ENCODE results near the gene SUGCT. TPM values are rescaled to one million over a fixed set of nuclear protein-coding genes. Genes with fewer than 3 reads are reported as not detected.
A peak's percentile ranks its signal among the peaks of the same experiment; 100 is the strongest.

SUGCT gene
- total RNA-seq, 2 donors from 2014 or later, result 3.3 to 15.2 TPM

DNA sequence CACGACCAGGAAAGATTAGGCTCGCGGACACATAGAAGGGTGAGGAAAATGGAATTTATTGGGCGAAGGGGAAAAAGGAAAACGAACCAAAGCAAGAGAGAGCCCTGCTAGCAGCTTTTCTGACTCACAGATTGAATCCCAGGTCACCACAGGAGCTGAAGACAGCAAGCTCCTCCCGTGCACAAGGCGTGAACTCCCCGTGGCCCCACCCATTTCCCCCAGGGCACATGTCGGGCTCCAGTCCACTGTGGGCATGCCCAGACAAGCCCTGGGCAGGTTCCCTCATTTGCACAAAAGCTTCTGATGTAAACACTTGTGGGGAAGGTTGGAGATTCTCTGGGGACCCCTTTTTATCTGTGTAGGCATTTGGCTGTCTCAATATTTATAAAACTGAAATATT is 582.4 kb downstream of the SUGCT start:
- Histone ChIP-seq H3K36me3 (no peaks in the 10 kb centered on the region), H3K4me3 (peak overlapping the region; percentile 48), H3K27me3 (replicated peaks; ENCODE audit: insufficient read depth) (no peaks in the 10 kb centered on the region), H3K27ac (peak overlapping the region; percentile 58 to 84), H3K9me3 (no peaks in the 10 kb centered on the region), H3K4me1 (ENCODE audit: control insufficient read depth in 1 of 2, low read depth in 2 of 2) (peaks cover 33 to 85% of the 10 kb centered on the region in 2 donors)
- TF ChIP-seq, protein P1, sequence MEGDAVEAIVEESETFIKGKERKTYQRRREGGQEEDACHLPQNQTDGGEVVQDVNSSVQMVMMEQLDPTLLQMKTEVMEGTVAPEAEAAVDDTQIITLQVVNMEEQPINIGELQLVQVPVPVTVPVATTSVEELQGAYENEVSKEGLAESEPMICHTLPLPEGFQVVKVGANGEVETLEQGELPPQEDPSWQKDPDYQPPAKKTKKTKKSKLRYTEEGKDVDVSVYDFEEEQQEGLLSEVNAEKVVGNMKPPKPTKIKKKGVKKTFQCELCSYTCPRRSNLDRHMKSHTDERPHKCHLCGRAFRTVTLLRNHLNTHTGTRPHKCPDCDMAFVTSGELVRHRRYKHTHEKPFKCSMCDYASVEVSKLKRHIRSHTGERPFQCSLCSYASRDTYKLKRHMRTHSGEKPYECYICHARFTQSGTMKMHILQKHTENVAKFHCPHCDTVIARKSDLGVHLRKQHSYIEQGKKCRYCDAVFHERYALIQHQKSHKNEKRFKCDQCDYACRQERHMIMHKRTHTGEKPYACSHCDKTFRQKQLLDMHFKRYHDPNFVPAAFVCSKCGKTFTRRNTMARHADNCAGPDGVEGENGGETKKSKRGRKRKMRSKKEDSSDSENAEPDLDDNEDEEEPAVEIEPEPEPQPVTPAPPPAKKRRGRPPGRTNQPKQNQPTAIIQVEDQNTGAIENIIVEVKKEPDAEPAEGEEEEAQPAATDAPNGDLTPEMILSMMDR (IDR thresholded peaks at IDR 0.05), result no peak
- ATAC-seq (ENCODE audit: insufficient number of reproducible peaks, low FRiP score, low read depth), result peak; percentile 62
- DNase-seq (ENCODE audit: low spot score), result peak; percentile 22

DNA sequence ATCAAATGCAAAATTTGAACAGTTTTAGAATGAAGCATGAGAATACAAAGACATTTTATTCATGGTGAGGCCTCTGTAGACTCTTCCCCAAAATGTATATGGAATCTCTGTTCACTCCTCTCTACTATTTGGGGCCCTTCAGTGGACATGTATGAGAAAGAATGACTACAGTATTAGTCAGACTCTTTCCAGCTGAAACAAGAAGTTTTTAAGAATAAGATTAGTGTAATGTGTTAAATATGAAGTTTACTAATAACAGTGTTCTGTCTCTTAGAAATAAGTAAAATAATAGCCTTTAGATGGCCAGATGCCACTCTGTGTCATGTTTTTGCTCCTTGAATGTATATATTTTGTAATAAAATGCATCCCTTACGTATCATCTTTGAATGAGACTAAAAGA is 585.6 kb downstream of the SUGCT start:
- no peak overlapping the region for H3K4me3 ChIP-seq
- no peak for DNase-seq (ENCODE audit: low spot score)
- TF ChIP-seq, protein P1 (IDR thresholded peaks at IDR 0.05), result no peak
- H3K9me3 ChIP-seq, result no peaks in the 10 kb centered on the region
- no peaks in the 10 kb centered on the region for H3K27me3 ChIP-seq (replicated peaks; ENCODE audit: insufficient read depth)
- peaks cover 28 to 81% of the 10 kb centered on the region in 2 donors for H3K4me1 ChIP-seq (ENCODE audit: control insufficient read depth in 1 of 2, low read depth in 2 of 2)
- H3K27ac ChIP-seq, result peak overlapping the region; percentile 51 to 71
- no peak for ATAC-seq (ENCODE audit: insufficient number of reproducible peaks, low FRiP score, low read depth)
- no peaks in the 10 kb centered on the region for H3K36me3 ChIP-seq

GRCh38 chr7:40721342-40721949 is 586.6 kb downstream of the SUGCT start:
- Histone ChIP-seq H3K4me3 (no peak overlapping the region), H3K27me3 (replicated peaks; ENCODE audit: insufficient read depth) (no peaks in the 10 kb centered on the region), H3K27ac (peak overlapping the region; percentile 51 to 71), H3K36me3 (no peaks in the 10 kb centered on the region), H3K4me1 (ENCODE audit: control insufficient read depth in 1 of 2, low read depth in 2 of 2) (peaks cover 18 to 71% of the 10 kb centered on the region in 2 donors), H3K9me3 (no peaks in the 10 kb centered on the region)
- TF ChIP-seq, protein P1 (IDR thresholded peaks at IDR 0.05), result no peak
- DNase-seq (ENCODE audit: low spot score) (no peak), ATAC-seq (ENCODE audit: insufficient number of reproducible peaks, low FRiP score, low read depth) (no peak)

DNA sequence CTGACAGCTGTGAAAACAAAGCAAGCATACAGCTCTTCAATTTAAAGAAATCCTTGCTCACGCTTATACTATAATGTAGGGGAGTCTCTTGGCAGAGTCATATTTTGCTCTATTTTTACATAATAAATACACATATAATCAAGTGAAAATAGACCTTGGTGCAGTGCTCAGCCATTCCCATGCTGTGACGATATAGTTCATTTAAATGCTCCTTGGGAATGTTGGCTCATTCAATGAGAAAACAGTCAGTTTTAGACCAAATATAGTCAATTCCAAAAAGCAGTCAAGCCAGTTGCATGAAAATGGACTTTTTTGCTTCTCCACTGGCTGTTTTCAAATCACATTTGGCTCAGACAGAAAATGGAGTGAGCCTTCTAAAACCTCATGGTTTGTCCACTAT is 587.4 kb downstream of the SUGCT start:
- DNase-seq (ENCODE audit: low spot score), result no peak

DNA sequence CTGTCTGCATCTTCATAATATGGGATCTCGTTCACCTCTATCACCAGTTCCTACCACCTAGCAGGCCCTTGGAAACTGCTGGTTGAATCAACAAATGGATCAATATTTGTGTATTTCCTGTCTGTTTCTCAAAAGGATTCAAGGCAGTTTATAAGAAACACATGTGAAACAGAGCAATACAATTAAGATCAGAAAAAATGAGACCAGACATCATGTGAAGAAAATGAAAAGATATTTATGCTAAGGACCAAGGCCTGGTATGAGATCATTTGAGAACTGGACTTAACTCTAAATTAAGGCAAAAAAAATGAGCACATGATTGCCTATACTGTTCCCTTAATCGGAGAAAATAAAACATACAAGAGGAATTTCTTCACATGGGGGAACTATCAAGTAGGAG is 589.0 kb downstream of the SUGCT start:
- H3K4me3 ChIP-seq, result no peak overlapping the region
- H3K27me3 ChIP-seq (replicated peaks; ENCODE audit: insufficient read depth), result no peaks in the 10 kb centered on the region
- no peaks in the 10 kb centered on the region for H3K36me3 ChIP-seq
- DNase-seq (ENCODE audit: low spot score) (no peak), ATAC-seq (ENCODE audit: insufficient number of reproducible peaks, low FRiP score, low read depth) (no peak)
- no peaks in the 10 kb centered on the region for H3K9me3 ChIP-seq
- H3K4me1 ChIP-seq (ENCODE audit: control insufficient read depth in 1 of 2, low read depth in 2 of 2), result peaks cover 9 to 53% of the 10 kb centered on the region in 2 donors
- peak overlapping the region; percentile 51 to 71 for H3K27ac ChIP-seq
- TF ChIP-seq, protein P1 (IDR thresholded peaks at IDR 0.05), result no peak

More for the DNA sequence above, 587.4 kb downstream of the SUGCT start:
- Histone ChIP-seq H3K4me3 (no peak overlapping the region), H3K9me3 (no peaks in the 10 kb centered on the region), H3K4me1 (ENCODE audit: control insufficient read depth in 1 of 2, low read depth in 2 of 2) (peaks cover 12 to 65% of the 10 kb centered on the region in 2 donors), H3K27me3 (replicated peaks; ENCODE audit: insufficient read depth) (no peaks in the 10 kb centered on the region), H3K36me3 (no peaks in the 10 kb centered on the region), H3K27ac (peak overlapping the region; percentile 51 to 71)
- no peak for ATAC-seq (ENCODE audit: insufficient number of reproducible peaks, low FRiP score, low read depth)
- TF ChIP-seq, protein P1 (IDR thresholded peaks at IDR 0.05), result no peak

Data from thoracic aorta (tissue), 2 donors.